DMS79 treated with DMSO at 0.1 percent for 48 hours (cell line): ENCODE results near the gene TTC21B.
"Not testable (repeated sequence)": the region's sequence is repeated elsewhere in the genome, so short reads cannot be mapped to it uniquely, and the experiment has no call there.

ENCODE experiments used
- DNase-seq: peaks from one replicate; lab custom pipeline; 2025; lab: John Stamatoyannopoulos, UW

The TTC21B gene

GRCh38 chr2:165886487-165887146 lies 67.0 kb downstream of the TTC21B start:
- no peak for DNase-seq

- no peak for DNase-seq
Measured at GRCh38 chr2:165877565-165878550, 75.7 kb downstream of the TTC21B start.

- no peak for DNase-seq
Measured at GRCh38 chr2:165876712-165877111, 76.9 kb downstream of the TTC21B start.

GRCh38 chr2:165876269-165876668 lies 77.3 kb downstream of the TTC21B start:
- DNase-seq: no peak

- DNase-seq: peak; percentile 53
Measured at GRCh38 chr2:165874445-165875039, 79.0 kb downstream of the TTC21B start.

- no peak for DNase-seq
Measured at GRCh38 chr2:165872101-165872791, 81.3 kb downstream of the TTC21B start.

GRCh38 chr2:165871025-165871424 lies 82.6 kb downstream of the TTC21B start:
- DNase-seq: no peak

- DNase-seq: no peak
Measured at GRCh38 chr2:165870346-165870745, 83.2 kb downstream of the TTC21B start.

GRCh38 chr2:165868211-165868610 lies 85.4 kb downstream of the TTC21B start:
- peak; percentile 73 for DNase-seq

GRCh38 chr2:165864296-165864695 lies 89.3 kb downstream of the TTC21B start:
- DNase-seq: peak; percentile 30

- peak; percentile 53 for DNase-seq
Measured at GRCh38 chr2:165863810-165864261, 89.7 kb downstream of the TTC21B start.

- not testable (repeated sequence) for DNase-seq
Measured at GRCh38 chr2:165861083-165861482, 92.5 kb downstream of the TTC21B start.

GRCh38 chr2:165859723-165860122 lies 93.9 kb downstream of the TTC21B start:
- not testable (repeated sequence) for DNase-seq

- DNase-seq: no peak
Measured at GRCh38 chr2:165857876-165858275, 95.7 kb downstream of the TTC21B start.

- DNase-seq: no peak
Measured at GRCh38 chr2:165852394-165852793, 101.2 kb downstream of the TTC21B start.

- DNase-seq: no peak
Measured at GRCh38 chr2:165847001-165847400, 106.6 kb downstream of the TTC21B start.

- no peak for DNase-seq
Measured at GRCh38 chr2:165846056-165846455, 107.5 kb downstream of the TTC21B start.

GRCh38 chr2:165844216-165844615 lies 109.4 kb downstream of the TTC21B start:
- no peak for DNase-seq

- peak; percentile 81 for DNase-seq
Measured at GRCh38 chr2:165843351-165843750, 110.2 kb downstream of the TTC21B start.

GRCh38 chr2:165840333-165840958 lies 113.1 kb downstream of the TTC21B start:
- no peak for DNase-seq

- no peak for DNase-seq
Measured at GRCh38 chr2:165839610-165840009, 114.0 kb downstream of the TTC21B start.
